PC-9 (cell line): Measurements from ENCODE around the gene MDP1.
"Not testable (repeated sequence)": the region's sequence is repeated elsewhere in the genome, so short reads cannot be mapped to it uniquely, and the experiment has no call there.

Source experiments
- CTCF ChIP-seq: fragments of 200-600 bp; sonication (generic); conservative IDR thresholded peaks from 2 replicates; pipeline ENCODE4 v1.6.1; 2017; ENCODE audit warnings: mixed run types, antibody characterized with exemption, mild to moderate bottlenecking, moderate library complexity
- EZH2 ChIP-seq: fragments of 200-600 bp; sonication (generic); IDR thresholded peaks from 2 replicates; pipeline ENCODE4 v1.8.0; 2017; ENCODE audit warnings: antibody characterized with exemption, low read depth

GRCh38 chr14:24222987-24223386 lies 7.1 kb upstream of the MDP1 start:
- TF ChIP-seq CTCF, EZH2: not testable (repeated sequence)
